ENCODE data around the gene TUBB3.

The TUBB3 gene

DNA sequence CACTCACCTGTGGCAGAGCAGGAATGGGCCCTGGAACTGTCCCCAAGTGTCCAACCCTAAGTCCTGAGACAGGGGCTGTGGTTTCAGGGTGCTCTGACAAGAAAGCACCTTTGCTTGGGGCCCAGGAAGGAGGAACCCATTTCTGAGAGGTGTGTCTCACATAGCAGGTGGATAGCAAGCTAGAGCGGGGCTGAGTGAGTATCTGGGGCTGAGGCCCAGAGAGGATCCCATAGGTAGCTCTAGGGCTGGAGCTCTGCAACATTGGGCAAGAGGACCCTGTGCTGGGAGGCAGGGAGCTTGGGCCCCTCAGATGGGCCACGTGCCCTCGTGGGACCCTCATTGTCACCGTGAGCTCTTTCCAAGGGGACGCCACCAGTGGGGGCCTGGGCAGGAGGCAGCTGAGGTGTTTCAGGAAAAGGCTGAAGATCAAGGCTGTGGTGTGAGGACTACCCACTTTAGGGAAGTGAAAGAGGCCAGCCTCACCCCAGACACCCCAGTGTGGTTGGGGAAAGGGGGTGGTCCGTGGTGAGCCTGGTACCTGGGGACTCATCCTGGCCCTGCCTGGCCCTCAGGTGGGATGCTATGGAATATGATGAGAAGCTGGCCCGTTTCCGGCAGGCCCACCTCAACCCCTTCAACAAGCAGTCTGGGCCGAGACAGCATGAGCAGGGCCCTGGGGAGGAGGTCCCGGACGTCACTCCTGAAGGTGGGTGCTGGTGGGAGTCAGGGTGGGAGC, 30.7 kb downstream of the TUBB3 start:
- no peak overlapping the region for H3K4me3 ChIP-seq (ENCODE audit: low read length)
- peaks cover 5% of the 10 kb centered on the region; the same call in 1 of the 2 replicates for H3K4me1 ChIP-seq (ENCODE audit: insufficient read depth, low read length)
- H3K9ac ChIP-seq (ENCODE audit: low read depth, low read length): no peak overlapping the region
- no peaks in the 10 kb centered on the region for H3K9me3 ChIP-seq (ENCODE audit: insufficient read depth, low read depth, low read length)
- peaks cover 11% of the 10 kb centered on the region for H3K36me3 ChIP-seq (ENCODE audit: insufficient read depth, low read depth, low read length)
- no peak overlapping the region for H3K27ac ChIP-seq (ENCODE audit: low read length)
- peaks cover 11% of the 10 kb centered on the region for H3K27me3 ChIP-seq (ENCODE audit: insufficient read depth, low read length)

- no peaks in the 10 kb centered on the region for H3K9me3 ChIP-seq (ENCODE audit: insufficient read depth, low read depth, low read length)
- H3K27me3 ChIP-seq (ENCODE audit: insufficient read depth, low read length): peaks cover 6% of the 10 kb centered on the region
- peaks cover 5% of the 10 kb centered on the region; the same call in 1 of the 2 replicates for H3K4me1 ChIP-seq (ENCODE audit: insufficient read depth, low read length)
- H3K27ac ChIP-seq (ENCODE audit: low read length): no peak overlapping the region
- peaks cover 16% of the 10 kb centered on the region for H3K36me3 ChIP-seq (ENCODE audit: insufficient read depth, low read depth, low read length)
- H3K9ac ChIP-seq (ENCODE audit: low read depth, low read length): no peak overlapping the region; the same call in 1 of the 2 replicates
- no peak overlapping the region for H3K4me3 ChIP-seq (ENCODE audit: low read length)
Measured at GRCh38 chr16:89954462-89954861, 31.3 kb downstream of the TUBB3 start.

DNA sequence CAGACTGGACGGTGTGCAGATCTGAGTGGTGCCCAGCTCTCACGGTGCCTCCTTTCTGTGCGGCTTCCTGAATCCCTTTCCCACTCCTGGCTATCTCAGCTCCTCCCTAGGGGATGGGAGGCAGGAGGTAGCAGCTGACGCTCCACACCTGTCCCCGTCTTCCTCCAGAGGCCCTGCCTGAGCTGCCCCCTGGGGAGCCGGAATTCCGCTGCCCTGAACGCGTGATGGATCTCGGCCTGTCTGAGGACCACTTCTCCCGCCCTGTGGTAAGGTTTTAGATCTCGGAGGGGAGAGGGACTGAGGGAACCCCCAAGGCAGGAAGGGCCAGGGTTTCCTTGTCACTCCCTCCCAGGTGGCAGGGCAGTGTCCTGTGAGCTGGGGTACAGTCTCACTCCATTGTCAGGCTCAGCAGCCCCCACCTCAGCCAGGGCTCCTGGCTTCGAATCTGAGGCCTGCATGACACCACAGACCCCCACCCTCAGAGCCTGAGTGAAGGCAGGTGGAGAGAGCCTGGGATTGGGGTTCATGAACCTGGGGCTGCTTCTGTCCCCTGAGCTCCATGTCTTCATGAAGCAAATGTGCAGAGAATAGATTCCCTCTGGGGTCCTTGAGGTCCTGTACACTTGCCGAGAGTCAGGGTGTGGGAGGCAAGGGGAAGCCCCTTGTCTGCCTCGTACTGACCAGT, 32.0 kb downstream of the TUBB3 start:
- no peak overlapping the region; the same call in 1 of the 2 replicates for H3K9ac ChIP-seq (ENCODE audit: low read depth, low read length)
- H3K36me3 ChIP-seq (ENCODE audit: insufficient read depth, low read depth, low read length): peaks cover 16% of the 10 kb centered on the region
- H3K27me3 ChIP-seq (ENCODE audit: insufficient read depth, low read length): no peaks in the 10 kb centered on the region
- H3K27ac ChIP-seq (ENCODE audit: low read length): no peak overlapping the region
- H3K4me1 ChIP-seq (ENCODE audit: insufficient read depth, low read length): peaks cover 5% of the 10 kb centered on the region; the same call in 1 of the 2 replicates
- no peaks in the 10 kb centered on the region for H3K9me3 ChIP-seq (ENCODE audit: insufficient read depth, low read depth, low read length)
- H3K4me3 ChIP-seq (ENCODE audit: low read length): no peak overlapping the region

DNA sequence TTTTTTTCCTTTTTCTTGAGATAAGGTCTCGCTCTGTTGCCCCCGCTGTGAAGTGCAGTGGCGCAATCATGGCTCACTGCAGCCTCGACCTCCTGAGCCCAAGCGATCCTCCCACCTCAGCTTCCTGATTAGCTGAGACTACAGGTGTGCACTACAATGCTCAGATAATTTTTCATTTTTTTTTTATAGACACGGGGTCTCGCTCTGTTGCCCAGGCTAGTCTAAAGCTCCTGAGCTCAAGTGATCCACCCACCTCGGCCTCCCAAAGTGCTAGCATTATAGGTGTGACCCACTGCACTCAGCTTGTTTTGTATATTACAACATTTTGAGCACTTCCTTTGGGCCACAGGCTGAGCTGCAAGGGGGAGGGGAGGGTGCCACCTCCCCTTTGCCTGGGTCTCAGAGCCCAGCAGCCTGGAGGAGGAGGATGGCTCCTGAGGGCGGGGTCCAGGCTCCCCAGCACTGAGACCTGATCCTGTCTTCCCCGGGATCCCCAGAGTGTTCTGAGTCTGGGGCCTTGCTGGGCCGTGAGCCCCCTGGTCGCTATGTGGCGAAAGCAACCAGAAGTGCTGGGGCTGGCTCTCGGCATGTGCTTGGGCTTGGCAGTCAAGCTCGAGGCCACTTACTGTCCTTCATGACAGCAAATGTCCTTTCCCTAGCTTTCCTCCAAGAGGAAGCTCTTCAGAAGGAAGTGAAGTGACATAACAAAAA, 33.5 kb downstream of the TUBB3 start:
- Histone ChIP-seq H3K9ac (ENCODE audit: low read depth, low read length) (no peak overlapping the region), H3K4me3 (ENCODE audit: low read length) (no peak overlapping the region), H3K9me3 (ENCODE audit: insufficient read depth, low read depth, low read length) (no peaks in the 10 kb centered on the region), H3K36me3 (ENCODE audit: insufficient read depth, low read depth, low read length) (peaks cover 16% of the 10 kb centered on the region), H3K27ac (ENCODE audit: low read length) (no peak overlapping the region), H3K27me3 (ENCODE audit: insufficient read depth, low read length) (no peaks in the 10 kb centered on the region), H3K4me1 (ENCODE audit: insufficient read depth, low read length) (peaks cover 5% of the 10 kb centered on the region; the same call in 1 of the 2 replicates)

DNA sequence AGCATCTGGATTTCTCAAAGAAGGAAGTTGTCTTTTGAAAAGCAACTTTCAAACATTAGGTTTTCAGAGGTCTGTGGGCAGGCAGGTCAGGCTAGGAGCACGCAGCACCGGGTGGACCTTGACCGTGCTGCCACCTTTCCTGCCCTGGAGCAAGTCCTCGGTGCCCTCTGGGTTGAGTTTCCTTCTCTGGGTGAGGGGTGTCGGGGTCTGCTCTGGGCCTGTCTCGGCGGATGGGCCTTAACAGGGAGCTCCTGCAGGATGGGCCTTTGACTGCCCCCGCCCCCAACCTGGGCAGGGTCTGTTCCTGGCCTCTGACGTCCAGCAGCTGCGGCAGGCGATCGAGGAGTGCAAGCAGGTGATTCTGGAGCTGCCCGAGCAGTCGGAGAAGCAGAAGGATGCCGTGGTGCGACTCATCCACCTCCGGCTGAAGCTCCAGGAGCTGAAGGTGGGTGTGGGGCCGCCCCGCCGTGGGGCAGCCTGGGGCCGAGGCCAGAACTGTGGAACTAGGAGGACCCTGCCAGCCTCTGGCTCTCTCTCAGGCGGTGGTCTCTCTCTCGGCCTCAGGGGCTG, 34.2 kb downstream of the TUBB3 start:
- Histone ChIP-seq H3K27me3 (ENCODE audit: insufficient read depth, low read length) (no peaks in the 10 kb centered on the region), H3K9me3 (ENCODE audit: insufficient read depth, low read depth, low read length) (no peaks in the 10 kb centered on the region), H3K4me1 (ENCODE audit: insufficient read depth, low read length) (peaks cover 5% of the 10 kb centered on the region; the same call in 1 of the 2 replicates), H3K4me3 (ENCODE audit: low read length) (no peak overlapping the region), H3K27ac (ENCODE audit: low read length) (no peak overlapping the region), H3K9ac (ENCODE audit: low read depth, low read length) (no peak overlapping the region), H3K36me3 (ENCODE audit: insufficient read depth, low read depth, low read length) (peaks cover 16% of the 10 kb centered on the region)

- H3K9ac ChIP-seq (ENCODE audit: low read depth, low read length): no peak overlapping the region
- no peak overlapping the region for H3K27ac ChIP-seq (ENCODE audit: low read length)
- peaks cover 16% of the 10 kb centered on the region for H3K36me3 ChIP-seq (ENCODE audit: insufficient read depth, low read depth, low read length)
- H3K9me3 ChIP-seq (ENCODE audit: insufficient read depth, low read depth, low read length): no peaks in the 10 kb centered on the region
- H3K27me3 ChIP-seq (ENCODE audit: insufficient read depth, low read length): no peaks in the 10 kb centered on the region
- no peak overlapping the region for H3K4me3 ChIP-seq (ENCODE audit: low read length)
- H3K4me1 ChIP-seq (ENCODE audit: insufficient read depth, low read length): peaks cover 5% of the 10 kb centered on the region; the same call in 1 of the 2 replicates
Measured at GRCh38 chr16:89958068-89958467, 34.9 kb downstream of the TUBB3 start.

DNA sequence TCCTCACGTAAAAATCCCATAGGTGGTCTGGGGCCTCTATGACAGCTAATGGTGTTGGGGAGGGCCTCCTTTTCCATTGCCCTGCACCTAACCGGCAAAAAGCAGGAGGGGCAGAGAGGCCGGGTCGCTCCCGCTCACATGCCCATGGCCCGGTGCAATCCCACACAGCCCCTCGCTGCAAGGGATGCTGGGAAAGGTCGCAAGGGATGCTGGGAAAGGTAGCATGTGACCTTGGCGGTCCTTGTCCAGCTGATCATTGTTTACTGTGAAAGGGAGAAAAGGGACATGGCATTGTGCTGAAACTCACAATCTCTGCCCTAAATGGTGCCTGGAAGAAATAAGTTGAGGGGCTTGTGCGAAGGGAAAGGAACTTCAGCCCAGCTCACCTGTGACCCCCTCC, 35.5 kb downstream of the TUBB3 start:
- H3K9ac ChIP-seq (ENCODE audit: low read depth, low read length): no peak overlapping the region
- H3K36me3 ChIP-seq (ENCODE audit: insufficient read depth, low read depth, low read length): peaks cover 16% of the 10 kb centered on the region
- H3K4me1 ChIP-seq (ENCODE audit: insufficient read depth, low read length): peaks cover 5% of the 10 kb centered on the region; the same call in 1 of the 2 replicates
- H3K27me3 ChIP-seq (ENCODE audit: insufficient read depth, low read length): no peaks in the 10 kb centered on the region
- no peak overlapping the region for H3K27ac ChIP-seq (ENCODE audit: low read length)
- H3K4me3 ChIP-seq (ENCODE audit: low read length): no peak overlapping the region
- H3K9me3 ChIP-seq (ENCODE audit: insufficient read depth, low read depth, low read length): no peaks in the 10 kb centered on the region

GRCh38 chr16:89960966-89961365, 37.8 kb downstream of the TUBB3 start:
- no peak overlapping the region for H3K9ac ChIP-seq (ENCODE audit: low read depth, low read length)
- H3K4me3 ChIP-seq (ENCODE audit: low read length): no peak overlapping the region
- H3K9me3 ChIP-seq (ENCODE audit: insufficient read depth, low read depth, low read length): no peaks in the 10 kb centered on the region
- H3K4me1 ChIP-seq (ENCODE audit: insufficient read depth, low read length): no peaks in the 10 kb centered on the region
- H3K27ac ChIP-seq (ENCODE audit: low read length): no peak overlapping the region
- H3K27me3 ChIP-seq (ENCODE audit: insufficient read depth, low read length): no peaks in the 10 kb centered on the region
- peaks cover 12% of the 10 kb centered on the region for H3K36me3 ChIP-seq (ENCODE audit: insufficient read depth, low read depth, low read length)

DNA sequence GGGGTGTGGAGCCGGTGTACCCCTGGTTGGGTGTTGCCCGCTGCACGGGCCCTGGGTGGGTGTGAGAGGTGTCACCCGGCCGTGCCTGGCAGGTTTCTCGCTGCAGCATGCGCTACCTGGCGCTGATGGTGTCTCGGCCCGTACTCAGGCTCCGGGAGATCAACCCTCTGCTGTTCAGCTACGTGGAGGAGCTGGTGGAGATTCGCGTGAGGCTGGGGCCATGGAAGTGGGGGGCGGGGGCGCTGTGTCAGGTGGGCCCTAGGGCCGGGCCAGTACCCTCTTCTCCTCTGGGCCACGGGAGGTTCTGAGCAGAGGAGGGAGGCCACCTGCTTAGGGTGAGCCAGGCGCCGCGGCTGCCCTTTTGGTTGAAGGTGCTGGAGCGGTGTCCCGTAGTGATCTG, 38.8 kb downstream of the TUBB3 start:
- Histone ChIP-seq H3K36me3 (ENCODE audit: insufficient read depth, low read depth, low read length) (peaks cover 12% of the 10 kb centered on the region), H3K4me3 (ENCODE audit: low read length) (no peak overlapping the region), H3K4me1 (ENCODE audit: insufficient read depth, low read length) (no peaks in the 10 kb centered on the region), H3K9ac (ENCODE audit: low read depth, low read length) (no peak overlapping the region), H3K9me3 (ENCODE audit: insufficient read depth, low read depth, low read length) (no peaks in the 10 kb centered on the region), H3K27me3 (ENCODE audit: insufficient read depth, low read length) (no peaks in the 10 kb centered on the region), H3K27ac (ENCODE audit: low read length) (no peak overlapping the region)

GRCh38 chr16:89962754-89963498, 39.8 kb downstream of the TUBB3 start:
- H3K27ac ChIP-seq (ENCODE audit: low read length): no peak overlapping the region
- H3K4me1 ChIP-seq (ENCODE audit: insufficient read depth, low read length): no peaks in the 10 kb centered on the region
- no peak overlapping the region for H3K4me3 ChIP-seq (ENCODE audit: low read length)
- H3K9me3 ChIP-seq (ENCODE audit: insufficient read depth, low read depth, low read length): no peaks in the 10 kb centered on the region
- H3K36me3 ChIP-seq (ENCODE audit: insufficient read depth, low read depth, low read length): peaks cover 10% of the 10 kb centered on the region; the same call in 1 of the 2 replicates
- no peaks in the 10 kb centered on the region for H3K27me3 ChIP-seq (ENCODE audit: insufficient read depth, low read length)
- H3K9ac ChIP-seq (ENCODE audit: low read depth, low read length): no peak overlapping the region

GRCh38 chr16:89964201-89964600, 41.1 kb downstream of the TUBB3 start:
- H3K4me1 ChIP-seq (ENCODE audit: insufficient read depth, low read length): no peaks in the 10 kb centered on the region
- no peak overlapping the region for H3K4me3 ChIP-seq (ENCODE audit: low read length)
- H3K36me3 ChIP-seq (ENCODE audit: insufficient read depth, low read depth, low read length): peaks cover under 1% of the 10 kb centered on the region; the same call in 1 of the 2 replicates
- no peaks in the 10 kb centered on the region for H3K27me3 ChIP-seq (ENCODE audit: insufficient read depth, low read length)
- no peak overlapping the region for H3K9ac ChIP-seq (ENCODE audit: low read depth, low read length)
- no peak overlapping the region for H3K27ac ChIP-seq (ENCODE audit: low read length)
- H3K9me3 ChIP-seq (ENCODE audit: insufficient read depth, low read depth, low read length): no peaks in the 10 kb centered on the region
